ENCODE data around the gene BTBD7.

BTBD7 gene

GRCh38 chr14:93330609-93331000 lies 2.2 kb downstream of the BTBD7 start:
- no peak for DNase-seq

GRCh38 chr14:93329965-93330608 lies 2.7 kb downstream of the BTBD7 start:
- DNase-seq = no peak

GRCh38 chr14:93328546-93328945 lies 4.3 kb downstream of the BTBD7 start:
- DNase-seq = no peak

GRCh38 chr14:93326196-93326595 lies 6.6 kb downstream of the BTBD7 start:
- DNase-seq = no peak

- no peak for DNase-seq
Measured at GRCh38 chr14:93323600-93324174, 9.1 kb downstream of the BTBD7 start.

GRCh38 chr14:93322929-93323599 lies 9.8 kb downstream of the BTBD7 start:
- no peak for DNase-seq

- DNase-seq = no peak
Measured at GRCh38 chr14:93320489-93320888, 12.3 kb downstream of the BTBD7 start.

- DNase-seq = no peak
Measured at GRCh38 chr14:93319958-93320357, 12.9 kb downstream of the BTBD7 start.

GRCh38 chr14:93319494-93319893 lies 13.3 kb downstream of the BTBD7 start:
- no peak for DNase-seq

- DNase-seq = no peak
Measured at GRCh38 chr14:93318927-93319326, 13.9 kb downstream of the BTBD7 start.

GRCh38 chr14:93317875-93318807 lies 14.7 kb downstream of the BTBD7 start:
- no peak for DNase-seq

GRCh38 chr14:93317210-93317874 lies 15.5 kb downstream of the BTBD7 start:
- no peak for DNase-seq

GRCh38 chr14:93316716-93317115 lies 16.1 kb downstream of the BTBD7 start:
- DNase-seq = no peak

GRCh38 chr14:93315575-93315974 lies 17.3 kb downstream of the BTBD7 start:
- no peak for DNase-seq

- no peak for DNase-seq
Measured at GRCh38 chr14:93311082-93311481, 21.8 kb downstream of the BTBD7 start.

GRCh38 chr14:93309427-93309966 lies 23.3 kb downstream of the BTBD7 start:
- DNase-seq = no peak

- DNase-seq = no peak
Measured at GRCh38 chr14:93308686-93309345, 24.0 kb downstream of the BTBD7 start.

- DNase-seq = no peak
Measured at GRCh38 chr14:93306812-93307211, 26.0 kb downstream of the BTBD7 start.

- no peak for DNase-seq
Measured at GRCh38 chr14:93305725-93306418, 27.0 kb downstream of the BTBD7 start.

- no peak for DNase-seq
Measured at GRCh38 chr14:93304771-93305170, 28.1 kb downstream of the BTBD7 start.

- no peak for DNase-seq
Measured at GRCh38 chr14:93303659-93304058, 29.2 kb downstream of the BTBD7 start.

All from activated CD4-positive, alpha-beta T cell treated with anti-CD3 and anti-CD28 coated beads for 4 hours (primary cell).